Stimulated activated CD4-positive, alpha-beta T cell treated with anti-CD3 and anti-CD28 coated beads, Interleukin-2, amount 100 ng/mL, for 24 hours (primary cell): Measurements from ENCODE around the gene ROM1.
A peak's percentile ranks its signal among the peaks of the same experiment; 100 is the strongest.
"Not testable (repeated sequence)": the region's sequence is repeated elsewhere in the genome, so short reads cannot be mapped to it uniquely, and the experiment has no call there.

Experiments
- DNase-seq, 2 donors: peaks; one replicate each; pipeline ENCODE4 v3.0.0-alpha.2; 2020

Gene ROM1

GRCh38 chr11:62650283-62650682 lies 37.2 kb downstream of the ROM1 start:
- not testable (repeated sequence) for DNase-seq

GRCh38 chr11:62652161-62653006 lies 39.3 kb downstream of the ROM1 start:
- no peak for DNase-seq

- no peak for DNase-seq
Observed at GRCh38 chr11:62654297-62654696, 41.2 kb downstream of the ROM1 start.

- DNase-seq = no peak
Observed at GRCh38 chr11:62656796-62657429, 43.9 kb downstream of the ROM1 start.

GRCh38 chr11:62664405-62665074 lies 51.5 kb downstream of the ROM1 start:
- peak; percentile 59 to 62 for DNase-seq
